Heart left ventricle (tissue), 13 donors: Measurements from ENCODE around the gene DAB2IP.
A peak's percentile ranks its signal among the peaks of the same experiment; 100 is the strongest.

ENCODE experiments used
- POLR2A ChIP-seq, 2 donors: fragments of 450-650 bp; IDR thresholded peaks; one replicate each; pipeline ENCODE4 v1.6.1; 2017; ENCODE audit warnings: antibody characterized with exemption in 2 of 2, mild to moderate bottlenecking in 2 of 2, moderate library complexity in 2 of 2
- TF ChIP-seq, protein P1 (sequence below), 12 donors: fragments of 200-600 bp; sonication (generic) in 4 of 12; IDR thresholded peaks; one replicate each; pipeline versions ENCODE4 v1.5.0 to v1.8.0; 2018 to 2022; ENCODE audit warnings: antibody characterized with exemption in 12 of 12, mild to moderate bottlenecking in 5 of 12
- donor health status: ischemic (EF 13 %, LVEDD 7.1; RV severe dilation, severe dysfunction).
- donor health status: DM: no; HTN: yes; CAD: no.
- donor health status: DM: no; HTN: no; CAD: no.
- donor health status: ischemic (EF 25% LVEDD 6.9; RV normal size, moderate dysfunction).
- donor health status: ischemic (EF 25% LVEDD 5.7; RV mildly dilated, moderate dysfunction).
- donor health status: ischemic (EF 35%, LVEDD 5.7; RV mildly dilated, moderate dysfunction).
- donor health status: nonischemic (EF 11% LVEDD 7.7; RV severe dilation, severe dysfunction).
- donor health status: DM: yes; HTN: yes; CAD: no.
- donor health status: PGD.
- donor health status: ischemic (EF 29% LVEDD 5.4; RV normal size, mild dysfunction).
- donor health status: nonischemic (EF 23%, LVEDD 6.1; RV moderate dilation, normal function).

- TF ChIP-seq, protein P1, sequence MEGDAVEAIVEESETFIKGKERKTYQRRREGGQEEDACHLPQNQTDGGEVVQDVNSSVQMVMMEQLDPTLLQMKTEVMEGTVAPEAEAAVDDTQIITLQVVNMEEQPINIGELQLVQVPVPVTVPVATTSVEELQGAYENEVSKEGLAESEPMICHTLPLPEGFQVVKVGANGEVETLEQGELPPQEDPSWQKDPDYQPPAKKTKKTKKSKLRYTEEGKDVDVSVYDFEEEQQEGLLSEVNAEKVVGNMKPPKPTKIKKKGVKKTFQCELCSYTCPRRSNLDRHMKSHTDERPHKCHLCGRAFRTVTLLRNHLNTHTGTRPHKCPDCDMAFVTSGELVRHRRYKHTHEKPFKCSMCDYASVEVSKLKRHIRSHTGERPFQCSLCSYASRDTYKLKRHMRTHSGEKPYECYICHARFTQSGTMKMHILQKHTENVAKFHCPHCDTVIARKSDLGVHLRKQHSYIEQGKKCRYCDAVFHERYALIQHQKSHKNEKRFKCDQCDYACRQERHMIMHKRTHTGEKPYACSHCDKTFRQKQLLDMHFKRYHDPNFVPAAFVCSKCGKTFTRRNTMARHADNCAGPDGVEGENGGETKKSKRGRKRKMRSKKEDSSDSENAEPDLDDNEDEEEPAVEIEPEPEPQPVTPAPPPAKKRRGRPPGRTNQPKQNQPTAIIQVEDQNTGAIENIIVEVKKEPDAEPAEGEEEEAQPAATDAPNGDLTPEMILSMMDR (IDR thresholded peaks at IDR 0.05): peak in 4 of 12 donors; percentile 6 to 37 (median 22)
- TF ChIP-seq POLR2A (IDR thresholded peaks at IDR 0.05): no peak
Measured at GRCh38 chr9:121748727-121749423, 97.4 kb downstream of the DAB2IP start.
